Dermis lymphatic vessel endothelial cell (primary cell): Measurements from ENCODE around the gene HEATR9. TPM values are rescaled to one million over a fixed set of nuclear protein-coding genes. Genes with fewer than 3 reads are reported as not detected.

Experiments used
- total RNA-seq: library from RNA; depleted of rRNA; stranded (reverse); fragments of >200 nt; gene quantifications from 2 replicates; pipeline ENCODE4 v1.2.1, GENCODE V29; 2014

Gene HEATR9
- total RNA-seq = not detected in 2 replicates

GRCh38 chr17:35868737-35869136 lies at the start of gene HEATR9:
HEATR9 (minus strand) TSS chr17:35868891; CDS start chr17:35868742, 149 bp downstream.

GRCh38 chr17:35879773-35880654 lies 11.3 kb upstream of the HEATR9 start, which contains the start of gene CCL5:
CCL5 (minus strand) TSS chr17:35880360.

GRCh38 chr17:35808962-35809854 lies 59.5 kb downstream of the HEATR9 start, which contains the start of gene TAF15:
TAF15 (plus strand) TSS chr17:35809484; CDS start chr17:35809570, 86 bp downstream.

Other genes starting within 250 kb of the HEATR9 start
- 0.11 and 0.26 TPM in 2 replicates for gene RASL10B, start 137.3 kb downstream of the HEATR9 start, total RNA-seq
- gene GAS2L2, start 115.7 kb downstream of the HEATR9 start, total RNA-seq = not detected in 2 replicates
- not detected in 2 replicates for gene C17orf50, start 108.0 kb downstream of the HEATR9 start, total RNA-seq
- gene MMP28, start 73.2 kb downstream of the HEATR9 start, total RNA-seq = 0.33 and 0.60 TPM in 2 replicates
- 74.9 and 97.3 TPM in 2 replicates for gene TAF15, start 59.4 kb downstream of the HEATR9 start, total RNA-seq
- 0.33 and 0.34 TPM in 2 replicates for gene CCL5, start 11.5 kb upstream of the HEATR9 start, total RNA-seq
- gene RDM1, start 61.9 kb upstream of the HEATR9 start, total RNA-seq = 0.22 TPM in 1 of 2 replicates, not detected in the other
- gene LYZL6, start 74.8 kb upstream of the HEATR9 start, total RNA-seq = not detected in 2 replicates
- gene CCL16, start 112.6 kb upstream of the HEATR9 start, total RNA-seq = 0.11 and 0.26 TPM in 2 replicates
- 9.1 and 12.5 TPM in 2 replicates for gene CCL14, start 117.8 kb upstream of the HEATR9 start, total RNA-seq
- gene CCL15, start 132.7 kb upstream of the HEATR9 start, total RNA-seq = not detected in 2 replicates
- 0.26 and 0.33 TPM in 2 replicates for gene CCL23, start 149.1 kb upstream of the HEATR9 start, total RNA-seq
- gene CCL18, start 195.4 kb upstream of the HEATR9 start, total RNA-seq = not detected in 2 replicates
- gene CCL3, start 221.3 kb upstream of the HEATR9 start, total RNA-seq = not detected in 2 replicates
- gene CCL4, start 234.9 kb upstream of the HEATR9 start, total RNA-seq = not detected in 2 replicates